Gastrocnemius medialis (tissue), 4 donors: ENCODE data around the gene SMYD3. TPM values are rescaled to one million over a fixed set of nuclear protein-coding genes. Genes with fewer than 3 reads are reported as not detected.

Experiments
- ATAC-seq, 2 donors: fragments of 150-250 bp; one replicate each; pipeline ENCODE4 v1.9.1; 2016
- DNase-seq, 2 donors: peaks; one replicate each; pipeline ENCODE4 v3.0.0-alpha.2; 2019
- H3K27ac ChIP-seq, 4 donors: fragments of 200-600 bp; sonication (generic); 1 replicate in 1 of 4; 2 replicates in 3 of 4; pipeline ENCODE4 v1.5.1; 2016 to 2018; ENCODE audit warnings: mild to moderate bottlenecking in 2 of 4, moderate library complexity in 1 of 4
- H3K27me3 ChIP-seq, 3 donors: fragments of 200-600 bp; sonication (generic) in 2 of 3; 1 replicate in 1 of 3; 2 replicates in 2 of 3; pipeline versions ENCODE4 v1.5.1 to v1.6.0; 2016 to 2019; ENCODE audit warnings: mild to moderate bottlenecking in 1 of 3, moderate library complexity in 1 of 3
- H3K36me3 ChIP-seq, 2 donors: fragments of 200-600 bp; sonication (generic) in 1 of 2; one replicate each; pipeline ENCODE4 v1.5.1; 2017 to 2018
- H3K4me1 ChIP-seq, 2 donors: fragments of 200-600 bp; sonication (generic) in 1 of 2; one replicate each; pipeline ENCODE4 v1.5.1; 2016 to 2017; ENCODE audit warnings: mild to moderate bottlenecking in 2 of 2
- H3K4me3 ChIP-seq, 4 donors: fragments of 200-600 bp; sonication (generic) in 3 of 4; 1 replicate in 1 of 4; 2 replicates in 3 of 4; pipeline ENCODE4 v1.5.1; 2016 to 2019; ENCODE audit warnings: mild to moderate bottlenecking in 2 of 4
- H3K9me3 ChIP-seq, 3 donors: fragments of 200-600 bp; sonication (generic) in 2 of 3; 1 replicate in 1 of 3; 2 replicates in 2 of 3; pipeline ENCODE4 v1.5.1; 2016 to 2019
- CTCF ChIP-seq, 5 experiments: fragments of 450-650 bp in 3 of 5; fragments of 200-600 bp in 2 of 5; sonication (generic) in 2 of 5; IDR thresholded peaks in 4 of 5; conservative IDR thresholded peaks in 1 of 5; 1 replicate in 4 of 5; 2 replicates in 1 of 5; pipeline ENCODE4 v1.5.1; 2016 to 2019; ENCODE audit warnings: antibody characterized with exemption in 5 of 5, mild to moderate bottlenecking in 3 of 5, moderate library complexity in 3 of 5
- POLR2A ChIP-seq, 2 donors: fragments of 450-650 bp; IDR thresholded peaks; one replicate each; pipeline ENCODE4 v1.6.1; 2017; ENCODE audit warnings: antibody characterized with exemption in 2 of 2, mild to moderate bottlenecking in 2 of 2, moderate library complexity in 2 of 2
- in situ Hi-C, 4 donors: fragments of 200-750 bp; cut with MboI; loops; one replicate each; pipeline versions ENCODE4 v1.15.0 to v1.8.0; 2017; ENCODE audit warnings: low sequenced_read_pairs in 4 of 4
- intact Hi-C: fragments of 100-400 bp; cut with DNase I; formaldehyde crosslinking; loops from one replicate; pipeline ENCODE4 v1.15.1; 2023; ENCODE audit warnings: low total_unique reads
- total RNA-seq, 4 donors: library from RNA; depleted of rRNA; stranded (reverse); fragments of >200 nt; gene quantifications; one replicate each; pipeline versions ENCODE4 v1.1.0 to v1.2.3, GENCODE V29; 2016

SMYD3 gene
- total RNA-seq, 4 donors from 2014 or later = 4.4 to 10.3 (median 6.3) TPM

- no peak overlapping the region for H3K4me3 ChIP-seq
- no peak for TF ChIP-seq CTCF (IDR thresholded peaks at IDR 0.05 in 4 of 5, conservative IDR thresholded peaks at IDR 0.05 in 1 of 5)
- TF ChIP-seq POLR2A (IDR thresholded peaks at IDR 0.05) = no peak
- in situ Hi-C loops = no loop called here
These were observed 336.4 kb downstream of the SMYD3 start for GRCh38 chr1:246170574-246171261.

GRCh38 chr1:246169486-246169885, 337.6 kb downstream of the SMYD3 start:
- intact Hi-C loops (no loop called here), in situ Hi-C loops (no loop called here)
- Histone ChIP-seq H3K9me3 (no peaks in the 10 kb centered on the region), H3K4me1 (no peaks in the 10 kb centered on the region), H3K36me3 (no peaks in the 10 kb centered on the region), H3K27me3 (no peaks in the 10 kb centered on the region), H3K27ac (no peak overlapping the region), H3K4me3 (no peak overlapping the region)
- ATAC-seq (no peak), DNase-seq (no peak)
- no peak for TF ChIP-seq CTCF (IDR thresholded peaks at IDR 0.05 in 4 of 5, conservative IDR thresholded peaks at IDR 0.05 in 1 of 5)
- no peak for TF ChIP-seq POLR2A (IDR thresholded peaks at IDR 0.05)

More at GRCh38 chr1:246170574-246171261, 336.4 kb downstream of the SMYD3 start:
- Histone ChIP-seq H3K4me1 (no peaks in the 10 kb centered on the region), H3K27ac (no peak overlapping the region), H3K27me3 (no peaks in the 10 kb centered on the region), H3K36me3 (no peaks in the 10 kb centered on the region), H3K9me3 (no peaks in the 10 kb centered on the region)
- intact Hi-C loops = no loop called here
- ATAC-seq = no peak
- DNase-seq = no peak

GRCh38 chr1:246169019-246169418, 338.1 kb downstream of the SMYD3 start:
- in situ Hi-C loops = no loop called here
- no peaks in the 10 kb centered on the region for H3K27me3 ChIP-seq
- ATAC-seq = no peak
- no peak for DNase-seq
- H3K4me1 ChIP-seq = no peaks in the 10 kb centered on the region
- no peaks in the 10 kb centered on the region for H3K36me3 ChIP-seq
- no peak overlapping the region for H3K4me3 ChIP-seq
- intact Hi-C loops = no loop called here
- no peak overlapping the region for H3K27ac ChIP-seq
- H3K9me3 ChIP-seq = no peaks in the 10 kb centered on the region
- TF ChIP-seq POLR2A (IDR thresholded peaks at IDR 0.05) = no peak
- no peak for TF ChIP-seq CTCF (IDR thresholded peaks at IDR 0.05 in 4 of 5, conservative IDR thresholded peaks at IDR 0.05 in 1 of 5)

GRCh38 chr1:246166841-246167240, 340.2 kb downstream of the SMYD3 start:
- TF ChIP-seq CTCF (IDR thresholded peaks at IDR 0.05 in 4 of 5, conservative IDR thresholded peaks at IDR 0.05 in 1 of 5) (no peak), POLR2A (IDR thresholded peaks at IDR 0.05) (no peak)
- H3K36me3 ChIP-seq = no peaks in the 10 kb centered on the region
- ATAC-seq (no peak), DNase-seq (no peak)
- H3K4me3 ChIP-seq = no peak overlapping the region
- H3K9me3 ChIP-seq = no peaks in the 10 kb centered on the region
- no peak overlapping the region for H3K27ac ChIP-seq
- no peaks in the 10 kb centered on the region for H3K27me3 ChIP-seq
- in situ Hi-C loops = no loop called here
- no peaks in the 10 kb centered on the region for H3K4me1 ChIP-seq
- intact Hi-C loops = no loop called here
